Activated CD4-positive, alpha-beta T cell treated with anti-CD3 and anti-CD28 coated beads, Interleukin-2, Interleukin-4, amounts not matched to agents 100 ng/mL and 50 ng/mL, durations not matched to agents 16 hours and 8 hours (primary cell): Measurements from ENCODE around the gene CCNT2.
"Not testable (repeated sequence)": the region's sequence is repeated elsewhere in the genome, so short reads cannot be mapped to it uniquely, and the experiment has no call there.

Experiments used
- DNase-seq: peaks from one replicate; pipeline ENCODE4 v3.0.0-alpha.2; 2020; ENCODE audit warnings: low spot score

The CCNT2 gene

GRCh38 chr2:134975281-134976009 lies 56.8 kb downstream of the CCNT2 start:
- DNase-seq, result no peak

GRCh38 chr2:134976074-134976702 lies 57.6 kb downstream of the CCNT2 start:
- DNase-seq, result no peak

GRCh38 chr2:134977104-134977503 lies 58.5 kb downstream of the CCNT2 start:
- DNase-seq, result not testable (repeated sequence)

GRCh38 chr2:134979221-134979620 lies 60.6 kb downstream of the CCNT2 start:
- no peak for DNase-seq

GRCh38 chr2:134980639-134981038 lies 62.0 kb downstream of the CCNT2 start:
- no peak for DNase-seq

- no peak for DNase-seq
These were observed 64.0 kb downstream of the CCNT2 start for GRCh38 chr2:134982603-134983002.

- DNase-seq, result no peak
These were observed 66.4 kb downstream of the CCNT2 start for GRCh38 chr2:134985061-134985460.

GRCh38 chr2:134988994-134989605 lies 70.5 kb downstream of the CCNT2 start:
- DNase-seq, result peak; percentile 16

GRCh38 chr2:134999521-134999920 lies 80.9 kb downstream of the CCNT2 start:
- no peak for DNase-seq

- DNase-seq, result no peak
These were observed 84.2 kb downstream of the CCNT2 start for GRCh38 chr2:135002836-135003235.

GRCh38 chr2:135004005-135004746 lies 85.6 kb downstream of the CCNT2 start:
- peak; percentile 69 for DNase-seq

GRCh38 chr2:135005753-135006152 lies 87.1 kb downstream of the CCNT2 start:
- no peak for DNase-seq
